Ascending aorta (tissue), 2 donors: ENCODE measurements around the gene RPIA. TPM values are rescaled to one million over a fixed set of nuclear protein-coding genes. Genes with fewer than 3 reads are reported as not detected.
"Not testable (repeated sequence)": the region's sequence is repeated elsewhere in the genome, so short reads cannot be mapped to it uniquely, and the experiment has no call there.

ENCODE experiments used
- DNase-seq, 2 donors: peaks; one replicate each; pipeline ENCODE4 v3.0.0-alpha.2; 2019; ENCODE audit warnings: low spot score in 2 of 2
- H3K27ac ChIP-seq, 2 donors: fragments of 200-600 bp; sonication (generic); one replicate each; pipeline ENCODE4 v1.5.1; 2016 to 2017; ENCODE audit warnings: mild to moderate bottlenecking in 1 of 2
- H3K27me3 ChIP-seq: fragments of 200-600 bp; sonication (generic); one replicate; pipeline ENCODE4 v1.5.1; 2017
- H3K36me3 ChIP-seq, 2 donors: fragments of 200-600 bp; sonication (generic); one replicate each; pipeline ENCODE4 v1.5.1; 2016
- H3K4me1 ChIP-seq, 2 donors: fragments of 200-600 bp; sonication (generic); one replicate each; pipeline ENCODE4 v1.5.1; 2016 to 2017; ENCODE audit warnings: mild to moderate bottlenecking in 1 of 2
- H3K4me3 ChIP-seq, 2 donors: fragments of 200-600 bp; sonication (generic); one replicate each; pipeline ENCODE4 v1.5.1; 2016 to 2017; ENCODE audit warnings: mild to moderate bottlenecking in 1 of 2
- H3K9me3 ChIP-seq, 2 donors: fragments of 200-600 bp; sonication (generic); one replicate each; pipeline ENCODE4 v1.5.1; 2016
- CTCF ChIP-seq, 3 experiments: fragments of 200-600 bp in 2 of 3; fragments of 450-650 bp in 1 of 3; sonication (generic) in 2 of 3; IDR thresholded peaks; one replicate each; pipeline ENCODE4 v1.5.1; 2016 to 2019; ENCODE audit warnings: antibody characterized with exemption in 3 of 3, mild to moderate bottlenecking in 1 of 3, moderate library complexity in 1 of 3
- intact Hi-C: fragments of 100-400 bp; cut with DNase I; formaldehyde crosslinking; loops from one replicate; pipeline ENCODE4 v1.15.1; 2023
- total RNA-seq: library from RNA; depleted of rRNA; stranded (reverse); fragments of >200 nt; gene quantifications from one replicate; pipeline ENCODE4 v1.1.0, GENCODE V29; 2016

RPIA gene
- total RNA-seq: 4.4 TPM

GRCh38 chr2:88691339-88692183, at the start of gene RPIA:
Gene RPIA (plus strand): TSS chr2:88691673. CDS start chr2:88691699, 26 bp downstream.
- peak; percentile 93 to 99 for DNase-seq
- Histone ChIP-seq H3K36me3 (no peaks in the 10 kb centered on the region), H3K9me3 (no peaks in the 10 kb centered on the region), H3K27ac (peak within 1 kb of the TSS; percentile 66 to 71), H3K4me1 (peaks cover 0 to 6% of the 10 kb centered on the region in 2 donors), H3K4me3 (peak within 1 kb of the TSS; percentile 73 to 76), H3K27me3 (no peaks in the 10 kb centered on the region)
- intact Hi-C loops: loop anchor here (1.0 kb wide), 1 partner anchor 64 kb away; the partner anchor contains the start of gene EIF2AK3
- TF ChIP-seq CTCF (IDR thresholded peaks at IDR 0.05): peak; percentile 44 to 69 (median 64)

- Histone ChIP-seq H3K9me3 (peaks cover 0 to 2% of the 10 kb centered on the region in 2 donors), H3K27ac (no peak overlapping the region), H3K4me3 (no peak overlapping the region), H3K27me3 (no peaks in the 10 kb centered on the region), H3K36me3 (no peaks in the 10 kb centered on the region), H3K4me1 (no peaks in the 10 kb centered on the region)
- TF ChIP-seq CTCF (IDR thresholded peaks at IDR 0.05): no peak
- intact Hi-C loops: no loop called here
- DNase-seq: no peak
Observed at GRCh38 chr2:88642278-88642677, 49.2 kb upstream of the RPIA start.

GRCh38 chr2:88645291-88645882, 46.1 kb upstream of the RPIA start:
- H3K4me3 ChIP-seq, H3K4me1 ChIP-seq, H3K27me3 ChIP-seq, H3K27ac ChIP-seq, intact Hi-C loops, H3K36me3 ChIP-seq, H3K9me3 ChIP-seq, DNase-seq: not testable (repeated sequence)

GRCh38 chr2:88651646-88652045, 39.8 kb upstream of the RPIA start:
- Histone ChIP-seq H3K4me1 (no peaks in the 10 kb centered on the region), H3K27ac (no peak overlapping the region), H3K36me3 (no peaks in the 10 kb centered on the region), H3K4me3 (no peak overlapping the region), H3K27me3 (no peaks in the 10 kb centered on the region), H3K9me3 (no peaks in the 10 kb centered on the region)
- DNase-seq: no peak
- no peak for TF ChIP-seq CTCF (IDR thresholded peaks at IDR 0.05)
- intact Hi-C loops: no loop called here

- H3K4me3 ChIP-seq: no peak overlapping the region
- H3K4me1 ChIP-seq: peaks cover 0 to 9% of the 10 kb centered on the region in 2 donors
- intact Hi-C loops: no loop called here
- no peak for DNase-seq
- H3K36me3 ChIP-seq: no peaks in the 10 kb centered on the region
- TF ChIP-seq CTCF (IDR thresholded peaks at IDR 0.05): no peak
- H3K27ac ChIP-seq: no peak overlapping the region
- no peaks in the 10 kb centered on the region for H3K27me3 ChIP-seq
- no peaks in the 10 kb centered on the region for H3K9me3 ChIP-seq
Observed at GRCh38 chr2:88654714-88655113, 36.8 kb upstream of the RPIA start.

- Histone ChIP-seq H3K27me3 (no peaks in the 10 kb centered on the region), H3K27ac (peak overlapping the region; percentile 45 to 73), H3K36me3 (no peaks in the 10 kb centered on the region), H3K4me3 (no peak overlapping the region), H3K9me3 (no peaks in the 10 kb centered on the region), H3K4me1 (peaks cover 0 to 9% of the 10 kb centered on the region in 2 donors)
- intact Hi-C loops: no loop called here
- DNase-seq: peak in 1 of 2 donors; percentile 68
- no peak for TF ChIP-seq CTCF (IDR thresholded peaks at IDR 0.05)
Observed at GRCh38 chr2:88656690-88657089, 34.8 kb upstream of the RPIA start.
